GM12873 (cell line): ENCODE data around the gene RAB3GAP2.

ENCODE experiments used
- CTCF ChIP-seq: IDR thresholded peaks from 2 replicates; pipeline ENCODE4 v1.5.1; 2012; ENCODE audit warnings: low read depth, mild to moderate bottlenecking, moderate library complexity, low read length, control low read depth; ENCODE audit not compliant: insufficient read depth; ENCODE audit errors: missing control alignments

RAB3GAP2 gene

GRCh38 chr1:220281159-220281574, 8.9 kb upstream of the RAB3GAP2 start:
- peak; percentile 38 for TF ChIP-seq CTCF

GRCh38 chr1:220280249-220280648, 8.0 kb upstream of the RAB3GAP2 start:
- no peak for TF ChIP-seq CTCF

- no peak for TF ChIP-seq CTCF
Measured at GRCh38 chr1:220278991-220279390, 6.7 kb upstream of the RAB3GAP2 start.

GRCh38 chr1:220275430-220275829, 3.2 kb upstream of the RAB3GAP2 start:
- TF ChIP-seq CTCF = no peak

GRCh38 chr1:220274251-220274855, 2.1 kb upstream of the RAB3GAP2 start:
- TF ChIP-seq CTCF = no peak

GRCh38 chr1:220272841-220273090, 513 bp upstream of the RAB3GAP2 start:
- no peak for TF ChIP-seq CTCF

- TF ChIP-seq CTCF = no peak
Measured at GRCh38 chr1:220271706-220272046, 577 bp downstream of the RAB3GAP2 start.
